Mesendoderm (in vitro differentiated cells): ENCODE measurements around the gene ATP5PB.
A peak's percentile ranks its signal among the peaks of the same experiment; 100 is the strongest.

Experiments used
- DNase-seq: peaks from one replicate; pipeline ENCODE4 v3.0.0; 2013
- H2AK5ac ChIP-seq: 2 replicates; pipeline ENCODE4 v1.6.1; 2013; ENCODE audit warnings: low read length, inconsistent platforms
- H2BK120ac ChIP-seq: 2 replicates; pipeline ENCODE4 v1.6.1; 2013; ENCODE audit warnings: low read depth, mild to moderate bottlenecking, low read length, moderate library complexity, mixed read lengths
- H2BK15ac ChIP-seq: replicated peaks from 2 replicates; pipeline ENCODE4 v1.6.1; 2013; ENCODE audit warnings: low read depth, mild to moderate bottlenecking, moderate library complexity
- H2BK5ac ChIP-seq: 2 replicates; pipeline ENCODE4 v1.6.1; 2013; ENCODE audit warnings: low read length, inconsistent platforms
- H3K18ac ChIP-seq: 2 replicates; pipeline ENCODE4 v1.6.1; 2013; ENCODE audit warnings: mild to moderate bottlenecking, low read length, mixed read lengths
- H3K23ac ChIP-seq: one replicate; pipeline ENCODE4 v1.6.1; 2013; ENCODE audit warnings: low read length
- H3K27ac ChIP-seq: 2 replicates; pipeline ENCODE4 v1.5.1; 2013; ENCODE audit warnings: low read depth, mild to moderate bottlenecking, inconsistent platforms, low read length, moderate library complexity
- H3K27me3 ChIP-seq: 2 replicates; pipeline ENCODE4 v1.6.1; 2013; ENCODE audit warnings: low read length, control low read depth, mild to moderate bottlenecking, inconsistent platforms; ENCODE audit not compliant: insufficient read depth, poor library complexity
- H3K36me3 ChIP-seq: 2 replicates; pipeline ENCODE4 v1.6.1; 2013; ENCODE audit warnings: low read length, inconsistent platforms; ENCODE audit not compliant: control insufficient read depth, insufficient read depth
- H3K4ac ChIP-seq: one replicate; pipeline ENCODE4 v1.6.1; 2013; ENCODE audit warnings: low read depth, mild to moderate bottlenecking, low read length, moderate library complexity
- H3K4me1 ChIP-seq: 2 replicates; pipeline ENCODE4 v1.6.1; 2013; ENCODE audit warnings: low read depth, low read length, inconsistent platforms; ENCODE audit not compliant: control insufficient read depth
- H3K4me2 ChIP-seq: 2 replicates; pipeline ENCODE4 v1.6.1; 2013; ENCODE audit warnings: low read length
- H3K4me3 ChIP-seq: 2 replicates; pipeline ENCODE4 v1.5.1; 2013; ENCODE audit warnings: mild to moderate bottlenecking, low read length
- H3K56ac ChIP-seq: one replicate; pipeline ENCODE4 v1.6.1; 2013; ENCODE audit warnings: low read length
- H3K79me1 ChIP-seq: 2 replicates; pipeline ENCODE4 v1.6.1; 2013; ENCODE audit warnings: low read length, inconsistent platforms
- H3K79me2 ChIP-seq: 2 replicates; pipeline ENCODE4 v1.6.1; 2013; ENCODE audit warnings: mild to moderate bottlenecking, low read length; ENCODE audit not compliant: control insufficient read depth, insufficient read depth
- H3K9ac ChIP-seq: 2 replicates; pipeline ENCODE4 v1.6.1; 2013; ENCODE audit warnings: low read length, inconsistent platforms
- H4K5ac ChIP-seq: one replicate; pipeline ENCODE4 v1.6.1; 2013; ENCODE audit warnings: low read length
- H4K8ac ChIP-seq: one replicate; pipeline ENCODE4 v1.6.1; 2013; ENCODE audit warnings: low read depth, mild to moderate bottlenecking, control low read depth, low read length, moderate library complexity
- WGBS: extraction: QIAGEN DNeasy Blood & Tissue Kit; methylation state at CpG from one replicate; pipeline ENCODE4 v1.1.7; 2013; ENCODE audit warnings: low lambda C conversion rate, missing lambda C conversion rate; ENCODE audit not compliant: insufficient coverage; ENCODE audit errors: extremely low coverage; 5-methylcytosine and 5-hydroxymethylcytosine counted together

ATP5PB gene

GRCh38 chr1:111465754-111466153 lies 16.5 kb downstream of the ATP5PB start:
- no peak overlapping the region for H3K9ac ChIP-seq
- no peak overlapping the region for H4K5ac ChIP-seq
- H3K23ac ChIP-seq, result no peak overlapping the region
- no peak for DNase-seq
- H3K56ac ChIP-seq, result no peak overlapping the region
- no peaks in the 10 kb centered on the region for H3K4me1 ChIP-seq
- H2BK15ac ChIP-seq, result no peak overlapping the region
- WGBS, result no CpG with 5 or more reads among the region's 2 CpGs
- no peak overlapping the region for H3K4ac ChIP-seq
- no peaks in the 10 kb centered on the region for H3K36me3 ChIP-seq
- H3K27ac ChIP-seq, result no peak overlapping the region
- H3K79me2 ChIP-seq, result no peaks in the 10 kb centered on the region
- H3K27me3 ChIP-seq, result no peaks in the 10 kb centered on the region
- no peak overlapping the region for H2BK120ac ChIP-seq
- H2AK5ac ChIP-seq, result no peak overlapping the region
- H4K8ac ChIP-seq, result no peak overlapping the region
- no peaks in the 10 kb centered on the region for H3K79me1 ChIP-seq
- no peak overlapping the region for H3K18ac ChIP-seq
- H2BK5ac ChIP-seq, result no peak overlapping the region
- no peak overlapping the region for H3K4me2 ChIP-seq
- no peak overlapping the region for H3K4me3 ChIP-seq

- Histone ChIP-seq H3K4me1 (no peaks in the 10 kb centered on the region), H3K27ac (no peak overlapping the region), H2BK120ac (no peak overlapping the region), H3K9ac (no peak overlapping the region), H3K4ac (no peak overlapping the region), H4K5ac (no peak overlapping the region), H3K79me1 (no peaks in the 10 kb centered on the region), H3K27me3 (no peaks in the 10 kb centered on the region), H4K8ac (no peak overlapping the region), H3K4me2 (no peak overlapping the region), H3K18ac (no peak overlapping the region), H3K4me3 (no peak overlapping the region), H3K23ac (no peak overlapping the region), H3K79me2 (no peaks in the 10 kb centered on the region), H2AK5ac (no peak overlapping the region), H2BK5ac (no peak overlapping the region), H3K56ac (no peak overlapping the region), H2BK15ac (no peak overlapping the region), H3K36me3 (no peaks in the 10 kb centered on the region)
- no peak for DNase-seq
- no CpG with 5 or more reads among the region's 1 CpG for WGBS
Measured at GRCh38 chr1:111466480-111466879, 17.2 kb downstream of the ATP5PB start.

DNA sequence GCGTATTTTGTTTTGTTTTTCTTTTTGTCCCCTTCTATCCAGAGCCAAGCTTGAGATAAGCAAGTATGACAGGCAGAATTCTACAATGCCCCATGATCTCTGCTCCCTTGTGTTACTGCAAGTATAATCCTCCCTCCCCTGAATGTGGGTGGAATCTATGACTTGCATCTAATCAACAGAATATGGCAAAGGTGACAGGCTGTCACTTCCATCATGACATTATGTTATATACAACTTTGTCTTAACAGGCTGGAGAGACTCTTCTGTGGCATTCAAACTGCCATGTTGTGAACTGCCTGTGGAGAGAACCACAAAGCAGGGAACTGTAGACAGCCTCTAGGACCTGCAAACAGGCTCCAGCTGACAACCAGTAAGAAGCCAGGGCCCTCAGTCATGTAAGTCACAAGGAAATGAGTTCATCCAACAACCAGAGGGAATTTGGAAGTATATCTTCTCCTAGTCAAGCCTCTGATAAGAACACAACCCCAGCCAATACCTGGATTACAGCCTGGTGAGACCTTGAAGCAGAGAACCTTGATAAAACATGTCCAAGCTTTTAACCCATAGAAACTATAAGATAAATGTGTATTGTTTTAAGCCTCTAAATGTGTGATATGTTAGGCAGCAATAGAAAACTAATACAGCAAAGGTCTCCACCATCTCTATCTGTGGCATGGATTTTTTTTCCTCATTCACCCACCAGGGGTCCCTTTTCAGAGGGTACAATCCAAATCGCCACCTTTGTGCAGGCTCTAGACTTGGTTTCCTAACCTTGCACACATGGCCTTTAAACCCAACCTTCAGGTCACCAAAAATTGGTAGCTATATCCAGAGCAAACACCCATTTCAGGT lies 18.8 kb downstream of the ATP5PB start:
- Histone ChIP-seq H3K79me1 (no peaks in the 10 kb centered on the region), H4K8ac (no peak overlapping the region), H3K36me3 (no peaks in the 10 kb centered on the region), H3K23ac (no peak overlapping the region), H3K56ac (no peak overlapping the region), H4K5ac (no peak overlapping the region), H3K79me2 (no peaks in the 10 kb centered on the region), H3K27ac (no peak overlapping the region), H3K18ac (no peak overlapping the region), H2BK5ac (no peak overlapping the region), H2AK5ac (no peak overlapping the region), H3K9ac (no peak overlapping the region), H3K4ac (no peak overlapping the region), H2BK15ac (no peak overlapping the region), H3K27me3 (no peaks in the 10 kb centered on the region), H3K4me2 (no peak overlapping the region), H2BK120ac (no peak overlapping the region), H3K4me3 (no peak overlapping the region), H3K4me1 (no peaks in the 10 kb centered on the region)
- no CpG with 5 or more reads among the region's 2 CpGs for WGBS
- DNase-seq, result peak; percentile 37

- no peaks in the 10 kb centered on the region for H3K27me3 ChIP-seq
- H3K36me3 ChIP-seq, result no peaks in the 10 kb centered on the region
- no peak overlapping the region for H2BK5ac ChIP-seq
- no peak overlapping the region for H3K56ac ChIP-seq
- H3K79me1 ChIP-seq, result no peaks in the 10 kb centered on the region
- no peak overlapping the region for H4K5ac ChIP-seq
- H2AK5ac ChIP-seq, result no peak overlapping the region
- no peak overlapping the region for H3K27ac ChIP-seq
- H3K79me2 ChIP-seq, result no peaks in the 10 kb centered on the region
- no peak overlapping the region for H3K4ac ChIP-seq
- no peak overlapping the region for H4K8ac ChIP-seq
- no peak overlapping the region for H2BK120ac ChIP-seq
- no peak overlapping the region for H3K23ac ChIP-seq
- DNase-seq, result peak; percentile 28
- H3K4me2 ChIP-seq, result no peak overlapping the region
- no peak overlapping the region for H3K18ac ChIP-seq
- no peaks in the 10 kb centered on the region for H3K4me1 ChIP-seq
- no peak overlapping the region for H3K4me3 ChIP-seq
- no peak overlapping the region for H3K9ac ChIP-seq
- no peak overlapping the region for H2BK15ac ChIP-seq
Measured at GRCh38 chr1:111468717-111469100, 19.4 kb downstream of the ATP5PB start.

GRCh38 chr1:111469539-111469938 lies 20.3 kb downstream of the ATP5PB start:
- H4K5ac ChIP-seq, result no peak overlapping the region
- no peak for DNase-seq
- H3K18ac ChIP-seq, result no peak overlapping the region
- no peak overlapping the region for H2AK5ac ChIP-seq
- H4K8ac ChIP-seq, result no peak overlapping the region
- no peaks in the 10 kb centered on the region for H3K79me1 ChIP-seq
- no peak overlapping the region for H3K56ac ChIP-seq
- H3K4me3 ChIP-seq, result no peak overlapping the region
- H3K27ac ChIP-seq, result no peak overlapping the region
- no peak overlapping the region for H2BK15ac ChIP-seq
- H2BK5ac ChIP-seq, result no peak overlapping the region
- no peaks in the 10 kb centered on the region for H3K4me1 ChIP-seq
- H2BK120ac ChIP-seq, result no peak overlapping the region
- H3K4me2 ChIP-seq, result no peak overlapping the region
- no peaks in the 10 kb centered on the region for H3K79me2 ChIP-seq
- no peak overlapping the region for H3K4ac ChIP-seq
- no peak overlapping the region for H3K23ac ChIP-seq
- H3K36me3 ChIP-seq, result no peaks in the 10 kb centered on the region
- H3K9ac ChIP-seq, result no peak overlapping the region
- no peaks in the 10 kb centered on the region for H3K27me3 ChIP-seq

GRCh38 chr1:111470596-111470995 lies 21.3 kb downstream of the ATP5PB start:
- Histone ChIP-seq H2AK5ac (no peak overlapping the region), H3K56ac (no peak overlapping the region), H3K27me3 (no peaks in the 10 kb centered on the region), H3K36me3 (no peaks in the 10 kb centered on the region), H3K18ac (no peak overlapping the region), H3K27ac (no peak overlapping the region), H2BK120ac (no peak overlapping the region), H3K79me1 (no peaks in the 10 kb centered on the region), H4K8ac (no peak overlapping the region), H2BK15ac (no peak overlapping the region), H3K4me2 (no peak overlapping the region), H3K9ac (no peak overlapping the region), H2BK5ac (no peak overlapping the region), H3K4me3 (no peak overlapping the region), H3K23ac (no peak overlapping the region), H3K79me2 (no peaks in the 10 kb centered on the region), H3K4ac (no peak overlapping the region), H4K5ac (no peak overlapping the region), H3K4me1 (no peaks in the 10 kb centered on the region)
- DNase-seq, result no peak
- no CpG with 5 or more reads among the region's 5 CpGs for WGBS
